SK-N-SH (cell line): Measurements from ENCODE around the gene CTRB1.

ENCODE experiments used
- EZH2phosphoT487 ChIP-seq: fragments of 200-600 bp; sonication (generic); IDR thresholded peaks from 2 replicates; pipeline ENCODE4 v1.6.1; 2017; ENCODE audit warnings: low read depth, mixed run types, mild to moderate bottlenecking, antibody characterized with exemption, moderate library complexity, borderline replicate concordance
- FOXJ3 ChIP-seq: sonication (generic); formaldehyde crosslinking; IDR thresholded peaks from 2 replicates; pipeline ENCODE4 v1.5.1; 2020; ENCODE audit warnings: mild to moderate bottlenecking, missing genetic modification reagents
- GABPA ChIP-seq: IDR thresholded peaks from 2 replicates; pipeline ENCODE4 v1.4.0; 2012; ENCODE audit warnings: low read depth, mild to moderate bottlenecking
- MXI1 ChIP-seq: IDR thresholded peaks from 2 replicates; pipeline ENCODE4 v1.6.1; 2012; ENCODE audit warnings: mild to moderate bottlenecking, low read depth, low read length, improper control_type of control experiment
- POLR2AphosphoS5 ChIP-seq: IDR thresholded peaks from 2 replicates; pipeline ENCODE4 v1.6.1; 2012; ENCODE audit warnings: low read depth, low read length
- RFX5 ChIP-seq: IDR thresholded peaks from 2 replicates; pipeline ENCODE4 v1.6.1; 2012; ENCODE audit warnings: mild to moderate bottlenecking, improper control_type of control experiment, low read length
- SIN3A ChIP-seq: IDR thresholded peaks from 2 replicates; pipeline ENCODE4 v1.6.1; 2012; ENCODE audit warnings: low read depth, mild to moderate bottlenecking, low read length, moderate library complexity, borderline replicate concordance
- YY1 ChIP-seq: IDR thresholded peaks from 2 replicates; pipeline ENCODE4 v1.4.0; 2012; ENCODE audit warnings: low read depth, mild to moderate bottlenecking
- TF ChIP-seq, protein P1 (sequence below): fragments of 200-600 bp; sonication (generic); IDR thresholded peaks from 2 replicates; pipeline ENCODE4 v1.6.1; 2017; ENCODE audit warnings: antibody characterized with exemption, mild to moderate bottlenecking, moderate library complexity
- TF ChIP-seq, protein P2 (sequence below): IDR thresholded peaks from 2 replicates; pipeline ENCODE4 v1.4.0; 2012; ENCODE audit warnings: low read depth
- TF ChIP-seq, protein P3 (sequence below): IDR thresholded peaks from 2 replicates; pipeline ENCODE4 v1.4.0; 2012; ENCODE audit warnings: low read depth, borderline replicate concordance

DNA sequence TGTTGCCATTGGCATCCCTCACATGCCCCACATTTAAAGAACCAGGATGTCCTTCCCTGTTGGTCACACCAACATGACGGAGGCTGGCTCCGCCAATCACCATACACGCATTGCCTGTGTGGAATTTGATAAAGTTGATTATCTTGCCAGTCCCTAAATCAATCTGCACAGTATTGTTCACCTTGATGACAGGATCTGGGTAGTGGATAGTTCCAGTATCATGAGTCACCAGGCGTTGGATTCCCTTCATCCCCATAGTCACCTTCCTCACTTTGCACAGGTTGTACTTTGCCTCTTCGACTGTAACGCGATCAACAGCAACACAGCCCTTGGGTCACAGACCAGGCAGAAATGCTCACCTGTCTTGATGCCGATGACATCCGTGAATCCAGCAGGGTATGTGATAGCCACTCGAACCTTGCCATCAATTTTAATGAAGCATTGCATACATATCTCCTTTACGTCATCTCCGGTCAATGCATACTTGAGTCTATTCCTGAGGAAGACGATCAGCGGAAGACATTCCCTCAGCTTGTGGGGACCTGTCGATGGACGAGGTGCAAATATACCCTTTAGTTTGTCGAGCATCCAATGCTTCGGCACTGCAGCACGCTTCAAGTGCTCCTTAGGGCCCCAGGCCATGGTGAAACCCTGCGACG, 26.1 kb upstream of the CTRB1 start:
- TF ChIP-seq, protein P1, sequence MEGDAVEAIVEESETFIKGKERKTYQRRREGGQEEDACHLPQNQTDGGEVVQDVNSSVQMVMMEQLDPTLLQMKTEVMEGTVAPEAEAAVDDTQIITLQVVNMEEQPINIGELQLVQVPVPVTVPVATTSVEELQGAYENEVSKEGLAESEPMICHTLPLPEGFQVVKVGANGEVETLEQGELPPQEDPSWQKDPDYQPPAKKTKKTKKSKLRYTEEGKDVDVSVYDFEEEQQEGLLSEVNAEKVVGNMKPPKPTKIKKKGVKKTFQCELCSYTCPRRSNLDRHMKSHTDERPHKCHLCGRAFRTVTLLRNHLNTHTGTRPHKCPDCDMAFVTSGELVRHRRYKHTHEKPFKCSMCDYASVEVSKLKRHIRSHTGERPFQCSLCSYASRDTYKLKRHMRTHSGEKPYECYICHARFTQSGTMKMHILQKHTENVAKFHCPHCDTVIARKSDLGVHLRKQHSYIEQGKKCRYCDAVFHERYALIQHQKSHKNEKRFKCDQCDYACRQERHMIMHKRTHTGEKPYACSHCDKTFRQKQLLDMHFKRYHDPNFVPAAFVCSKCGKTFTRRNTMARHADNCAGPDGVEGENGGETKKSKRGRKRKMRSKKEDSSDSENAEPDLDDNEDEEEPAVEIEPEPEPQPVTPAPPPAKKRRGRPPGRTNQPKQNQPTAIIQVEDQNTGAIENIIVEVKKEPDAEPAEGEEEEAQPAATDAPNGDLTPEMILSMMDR, result no peak
- no peak for TF ChIP-seq EZH2phosphoT487
- no peak for TF ChIP-seq RFX5
- TF ChIP-seq FOXJ3 (CRISPR knock-in tag), result no peak
- no peak for TF ChIP-seq YY1
- no peak for TF ChIP-seq POLR2AphosphoS5
- TF ChIP-seq SIN3A, result no peak
- TF ChIP-seq MXI1, result no peak
- no peak for TF ChIP-seq GABPA
- TF ChIP-seq, protein P2, sequence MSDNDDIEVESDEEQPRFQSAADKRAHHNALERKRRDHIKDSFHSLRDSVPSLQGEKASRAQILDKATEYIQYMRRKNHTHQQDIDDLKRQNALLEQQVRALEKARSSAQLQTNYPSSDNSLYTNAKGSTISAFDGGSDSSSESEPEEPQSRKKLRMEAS, result no peak
- TF ChIP-seq, protein P3, sequence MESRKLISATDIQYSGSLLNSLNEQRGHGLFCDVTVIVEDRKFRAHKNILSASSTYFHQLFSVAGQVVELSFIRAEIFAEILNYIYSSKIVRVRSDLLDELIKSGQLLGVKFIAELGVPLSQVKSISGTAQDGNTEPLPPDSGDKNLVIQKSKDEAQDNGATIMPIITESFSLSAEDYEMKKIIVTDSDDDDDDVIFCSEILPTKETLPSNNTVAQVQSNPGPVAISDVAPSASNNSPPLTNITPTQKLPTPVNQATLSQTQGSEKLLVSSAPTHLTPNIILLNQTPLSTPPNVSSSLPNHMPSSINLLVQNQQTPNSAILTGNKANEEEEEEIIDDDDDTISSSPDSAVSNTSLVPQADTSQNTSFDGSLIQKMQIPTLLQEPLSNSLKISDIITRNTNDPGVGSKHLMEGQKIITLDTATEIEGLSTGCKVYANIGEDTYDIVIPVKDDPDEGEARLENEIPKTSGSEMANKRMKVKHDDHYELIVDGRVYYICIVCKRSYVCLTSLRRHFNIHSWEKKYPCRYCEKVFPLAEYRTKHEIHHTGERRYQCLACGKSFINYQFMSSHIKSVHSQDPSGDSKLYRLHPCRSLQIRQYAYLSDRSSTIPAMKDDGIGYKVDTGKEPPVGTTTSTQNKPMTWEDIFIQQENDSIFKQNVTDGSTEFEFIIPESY, result no peak
